WTC11 (cell line): ENCODE measurements around the gene DIPK2A. TPM values are rescaled to one million over a fixed set of nuclear protein-coding genes. Genes with fewer than 3 reads are reported as not detected.

ENCODE experiments used
- ATAC-seq: fragments of 200-7000 bp; cut with Tn5 transposase; 2 replicates; pipeline ENCODE4 v1.10.0; 2021; ENCODE audit warnings: mild to moderate bottlenecking, moderate library complexity
- CTCF ChIA-PET: fragments of 300-600 bp; sonication (Branson Sonifier 250); formaldehyde crosslinking; loops from one replicate; lab custom pipeline; 2021; ENCODE audit warnings: antibody characterized with exemption; lab: Charles Lee
- POLR2A ChIA-PET: fragments of 350-600 bp; sonication (Branson Sonifier 250); formaldehyde crosslinking; loops from one replicate; lab custom pipeline; 2021; ENCODE audit warnings: antibody characterized with exemption; lab: Charles Lee
- DNase-seq: peaks from one replicate; pipeline ENCODE4 v3.0.0; 2021; ENCODE audit warnings: low spot score
- H3K27ac Mint-ChIP-seq: 2 replicates; pipeline ENCODE4 v1.8.0; 2021; ENCODE audit warnings: mixed read lengths
- H3K27me3 Mint-ChIP-seq: 2 replicates; pipeline ENCODE4 v1.8.0; 2021; ENCODE audit warnings: low read depth, mild to moderate bottlenecking, moderate library complexity, mixed read lengths
- H3K36me3 Mint-ChIP-seq: 2 replicates; pipeline ENCODE4 v1.8.0; 2021; ENCODE audit warnings: mixed read lengths
- H3K4me1 Mint-ChIP-seq: 2 replicates; pipeline ENCODE4 v1.8.0; 2022; ENCODE audit warnings: mixed read lengths
- H3K4me3 Mint-ChIP-seq: 2 replicates; pipeline ENCODE4 v1.8.0; 2021; ENCODE audit warnings: mild to moderate bottlenecking, moderate library complexity, mixed read lengths
- H3K9me3 Mint-ChIP-seq: 2 replicates; pipeline ENCODE4 v1.8.0; 2021; ENCODE audit warnings: mixed read lengths
- ATF1 ChIP-seq: sonication (generic); formaldehyde crosslinking; IDR thresholded peaks from 2 replicates; pipeline ENCODE4 v1.8.1; 2023; ENCODE audit warnings: mild to moderate bottlenecking, moderate library complexity, missing genetic modification reagents
- CBFB ChIP-seq: sonication (generic); formaldehyde crosslinking; IDR thresholded peaks from 2 replicates; pipeline ENCODE4 v1.8.1; 2022; ENCODE audit warnings: mild to moderate bottlenecking, low read depth, missing genetic modification reagents
- CREB1 ChIP-seq: sonication (generic); formaldehyde crosslinking; IDR thresholded peaks from 2 replicates; pipeline ENCODE4 v1.8.0; 2023; ENCODE audit warnings: mild to moderate bottlenecking, missing genetic modification reagents
- FOXK1 ChIP-seq: sonication (generic); formaldehyde crosslinking; IDR thresholded peaks from 2 replicates; pipeline ENCODE4 v1.8.0; 2022; ENCODE audit warnings: mild to moderate bottlenecking, moderate library complexity, missing genetic modification reagents
- GABPB1 ChIP-seq: sonication (generic); formaldehyde crosslinking; IDR thresholded peaks from 2 replicates; pipeline ENCODE4 v1.8.1; 2023; ENCODE audit warnings: mild to moderate bottlenecking, missing genetic modification reagents
- GRHL2 ChIP-seq: fragments of 250-450 bp; sonication (Bioruptor Pico); IDR thresholded peaks from 2 replicates; pipeline ENCODE4 v1.8.0; 2022; ENCODE audit warnings: mild to moderate bottlenecking, moderate library complexity; ENCODE audit not compliant: insufficient replicate concordance, severe bottlenecking
- NR1H2 ChIP-seq: sonication (generic); formaldehyde crosslinking; IDR thresholded peaks from 2 replicates; pipeline ENCODE4 v1.9.0; 2021; ENCODE audit warnings: mild to moderate bottlenecking, moderate library complexity, missing genetic modification reagents
- NR2C2 ChIP-seq: sonication (generic); formaldehyde crosslinking; IDR thresholded peaks from 2 replicates; pipeline ENCODE4 v1.8.0; 2022; ENCODE audit warnings: mild to moderate bottlenecking, missing genetic modification reagents
- PRRX2 ChIP-seq: fragments of 250-450 bp; sonication (Bioruptor Pico); IDR thresholded peaks from 2 replicates; pipeline ENCODE4 v1.8.0; 2021; ENCODE audit warnings: mild to moderate bottlenecking
- SMAD4 ChIP-seq: sonication (generic); formaldehyde crosslinking; IDR thresholded peaks from 2 replicates; pipeline ENCODE4 v1.8.0; 2022; ENCODE audit warnings: mild to moderate bottlenecking, missing genetic modification reagents
- ZNF219 ChIP-seq: sonication (generic); formaldehyde crosslinking; IDR thresholded peaks from 2 replicates; pipeline ENCODE4 v1.8.0; 2023; ENCODE audit warnings: missing genetic modification reagents, mild to moderate bottlenecking, borderline replicate concordance
- ZSCAN18 ChIP-seq: fragments of 250-450 bp; sonication (Bioruptor Pico); IDR thresholded peaks from 2 replicates; pipeline ENCODE4 v2.1.2; 2022; ENCODE audit warnings: mild to moderate bottlenecking, moderate library complexity
- total RNA-seq: library from RNA; stranded (reverse); gene quantifications from 3 replicates; pipeline ENCODE4 v1.2.3, GENCODE V29; 2021
- TF ChIP-seq, protein P1 (sequence below): sonication (generic); formaldehyde crosslinking; IDR thresholded peaks from 2 replicates; pipeline ENCODE4 v1.8.1; 2022; ENCODE audit warnings: missing genetic modification reagents, borderline replicate concordance
- TF ChIP-seq, protein P2 (sequence below): fragments of 250-450 bp; sonication (Bioruptor Pico); IDR thresholded peaks from 2 replicates; pipeline ENCODE4 v1.8.0; 2021; ENCODE audit warnings: mild to moderate bottlenecking
- TF ChIP-seq, protein P3 (sequence below): fragments of 200-600 bp; IDR thresholded peaks from 2 replicates; pipeline ENCODE4 v1.8.0; 2022; ENCODE audit warnings: antibody characterized with exemption
- TF ChIP-seq, protein P4 (sequence below): sonication (generic); formaldehyde crosslinking; conservative IDR thresholded peaks from 2 replicates; pipeline ENCODE4 v1.8.1; 2023; ENCODE audit warnings: mild to moderate bottlenecking, low read depth, missing genetic modification reagents, moderate library complexity
- TF ChIP-seq, protein P5 (sequence below): sonication (generic); formaldehyde crosslinking; IDR thresholded peaks from 2 replicates; pipeline ENCODE4 v1.8.1; 2023; ENCODE audit warnings: mild to moderate bottlenecking, missing genetic modification reagents, moderate library complexity

Gene DIPK2A
- total RNA-seq, 1 experiment from 2014 or later: 35.1 TPM

GRCh38 chr3:143950810-143951209, 20.8 kb upstream of the DIPK2A start (continued):
- TF ChIP-seq, protein P1, sequence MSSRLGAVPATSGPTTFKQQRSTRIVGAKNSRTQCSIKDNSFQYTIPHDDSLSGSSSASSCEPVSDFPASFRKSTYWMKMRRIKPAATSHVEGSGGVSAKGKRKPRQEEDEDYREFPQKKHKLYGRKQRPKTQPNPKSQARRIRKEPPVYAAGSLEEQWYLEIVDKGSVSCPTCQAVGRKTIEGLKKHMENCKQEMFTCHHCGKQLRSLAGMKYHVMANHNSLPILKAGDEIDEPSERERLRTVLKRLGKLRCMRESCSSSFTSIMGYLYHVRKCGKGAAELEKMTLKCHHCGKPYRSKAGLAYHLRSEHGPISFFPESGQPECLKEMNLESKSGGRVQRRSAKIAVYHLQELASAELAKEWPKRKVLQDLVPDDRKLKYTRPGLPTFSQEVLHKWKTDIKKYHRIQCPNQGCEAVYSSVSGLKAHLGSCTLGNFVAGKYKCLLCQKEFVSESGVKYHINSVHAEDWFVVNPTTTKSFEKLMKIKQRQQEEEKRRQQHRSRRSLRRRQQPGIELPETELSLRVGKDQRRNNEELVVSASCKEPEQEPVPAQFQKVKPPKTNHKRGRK (CRISPR knock-in tag): no peak
- TF ChIP-seq SMAD4 (CRISPR knock-in tag) (no peak), ZSCAN18 (no peak)
- TF ChIP-seq, all 79 proteins: peak for 0

DNA sequence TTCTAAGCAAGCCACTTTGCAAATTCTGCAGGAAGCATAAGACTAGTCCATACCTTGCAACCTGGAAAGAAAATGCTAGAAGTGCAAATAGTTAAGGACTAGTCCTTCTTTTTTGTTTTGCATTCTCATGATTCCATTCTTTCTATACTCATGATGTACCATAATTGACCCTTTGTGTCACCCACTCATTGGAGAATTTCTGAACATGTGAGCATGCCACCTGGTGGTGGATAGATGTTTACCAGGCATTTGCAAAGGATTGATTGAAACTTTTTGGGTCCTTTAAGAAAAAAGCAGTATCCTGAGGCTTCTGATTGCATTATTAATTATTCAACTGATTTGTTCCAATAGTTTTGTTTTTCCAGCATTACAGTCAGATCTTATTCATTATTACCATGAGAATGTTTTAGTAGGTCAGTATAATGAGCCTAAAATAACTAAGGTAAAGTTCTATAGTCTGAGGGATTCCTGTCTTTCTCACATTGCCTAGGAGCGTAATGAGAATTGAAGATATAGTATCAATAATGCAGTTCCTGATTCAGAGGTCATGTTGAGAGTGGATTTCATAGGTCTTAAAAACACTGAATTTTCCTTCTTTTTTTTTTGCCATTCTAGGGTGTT, 20.2 kb upstream of the DIPK2A start:
- TF ChIP-seq NR2C2 (CRISPR knock-in tag) (no peak), ATF1 (CRISPR knock-in tag) (no peak), PRRX2 (CRISPR knock-in tag) (no peak), FOXK1 (CRISPR knock-in tag) (no peak), ZNF219 (CRISPR knock-in tag) (no peak)
- TF ChIP-seq, protein P2, sequence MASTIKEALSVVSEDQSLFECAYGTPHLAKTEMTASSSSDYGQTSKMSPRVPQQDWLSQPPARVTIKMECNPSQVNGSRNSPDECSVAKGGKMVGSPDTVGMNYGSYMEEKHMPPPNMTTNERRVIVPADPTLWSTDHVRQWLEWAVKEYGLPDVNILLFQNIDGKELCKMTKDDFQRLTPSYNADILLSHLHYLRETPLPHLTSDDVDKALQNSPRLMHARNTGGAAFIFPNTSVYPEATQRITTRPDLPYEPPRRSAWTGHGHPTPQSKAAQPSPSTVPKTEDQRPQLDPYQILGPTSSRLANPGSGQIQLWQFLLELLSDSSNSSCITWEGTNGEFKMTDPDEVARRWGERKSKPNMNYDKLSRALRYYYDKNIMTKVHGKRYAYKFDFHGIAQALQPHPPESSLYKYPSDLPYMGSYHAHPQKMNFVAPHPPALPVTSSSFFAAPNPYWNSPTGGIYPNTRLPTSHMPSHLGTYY (CRISPR knock-in tag): no peak
- TF ChIP-seq, protein P3, sequence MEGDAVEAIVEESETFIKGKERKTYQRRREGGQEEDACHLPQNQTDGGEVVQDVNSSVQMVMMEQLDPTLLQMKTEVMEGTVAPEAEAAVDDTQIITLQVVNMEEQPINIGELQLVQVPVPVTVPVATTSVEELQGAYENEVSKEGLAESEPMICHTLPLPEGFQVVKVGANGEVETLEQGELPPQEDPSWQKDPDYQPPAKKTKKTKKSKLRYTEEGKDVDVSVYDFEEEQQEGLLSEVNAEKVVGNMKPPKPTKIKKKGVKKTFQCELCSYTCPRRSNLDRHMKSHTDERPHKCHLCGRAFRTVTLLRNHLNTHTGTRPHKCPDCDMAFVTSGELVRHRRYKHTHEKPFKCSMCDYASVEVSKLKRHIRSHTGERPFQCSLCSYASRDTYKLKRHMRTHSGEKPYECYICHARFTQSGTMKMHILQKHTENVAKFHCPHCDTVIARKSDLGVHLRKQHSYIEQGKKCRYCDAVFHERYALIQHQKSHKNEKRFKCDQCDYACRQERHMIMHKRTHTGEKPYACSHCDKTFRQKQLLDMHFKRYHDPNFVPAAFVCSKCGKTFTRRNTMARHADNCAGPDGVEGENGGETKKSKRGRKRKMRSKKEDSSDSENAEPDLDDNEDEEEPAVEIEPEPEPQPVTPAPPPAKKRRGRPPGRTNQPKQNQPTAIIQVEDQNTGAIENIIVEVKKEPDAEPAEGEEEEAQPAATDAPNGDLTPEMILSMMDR: peak; percentile 43; the same call in 1 of the 2 replicates
- ATAC-seq: no peak; the same call in 1 of the 2 replicates
- Mint-ChIP-seq H3K4me3 (no peak overlapping the region), H3K36me3 (no peaks in the 10 kb centered on the region), H3K27ac (no peak overlapping the region), H3K27me3 (no peaks in the 10 kb centered on the region), H3K4me1 (no peaks in the 10 kb centered on the region), H3K9me3 (0 out of 2 replicates have a peak, but pooled peaks cover 7% of the 10 kb centered on the region)
- CTCF ChIA-PET: no interaction called here
- DNase-seq: peak; percentile 29
- POLR2A ChIA-PET: no interaction called here

- Mint-ChIP-seq H3K9me3 (0 out of 2 replicates have a peak, but pooled peaks cover 7% of the 10 kb centered on the region), H3K4me1 (no peaks in the 10 kb centered on the region), H3K36me3 (no peaks in the 10 kb centered on the region), H3K27me3 (no peaks in the 10 kb centered on the region), H3K4me3 (no peak overlapping the region), H3K27ac (no peak overlapping the region)
- ATAC-seq (peak; percentile 30; the same call in 1 of the 2 replicates), DNase-seq (no peak)
- ChIA-PET CTCF (interaction anchor here (1.8 kb wide), 1 partner anchor 19 kb away, joined by 7 read pairs; the partner anchor contains the start of gene DIPK2A), POLR2A (interaction anchor here (0.6 to 1.0 kb wide), 2 partner anchors 19 to 20 kb away, joined by 3 to 5 read pairs; partner anchors contain the start of gene DIPK2A)
- TF ChIP-seq CBFB (CRISPR knock-in tag) (no peak), GRHL2 (CRISPR knock-in tag) (no peak), NR2C2 (CRISPR knock-in tag) (no peak), NR1H2 (CRISPR knock-in tag) (no peak), ZSCAN18 (no peak), CREB1 (no peak), GABPB1 (CRISPR knock-in tag) (no peak)
- TF ChIP-seq, protein P4, sequence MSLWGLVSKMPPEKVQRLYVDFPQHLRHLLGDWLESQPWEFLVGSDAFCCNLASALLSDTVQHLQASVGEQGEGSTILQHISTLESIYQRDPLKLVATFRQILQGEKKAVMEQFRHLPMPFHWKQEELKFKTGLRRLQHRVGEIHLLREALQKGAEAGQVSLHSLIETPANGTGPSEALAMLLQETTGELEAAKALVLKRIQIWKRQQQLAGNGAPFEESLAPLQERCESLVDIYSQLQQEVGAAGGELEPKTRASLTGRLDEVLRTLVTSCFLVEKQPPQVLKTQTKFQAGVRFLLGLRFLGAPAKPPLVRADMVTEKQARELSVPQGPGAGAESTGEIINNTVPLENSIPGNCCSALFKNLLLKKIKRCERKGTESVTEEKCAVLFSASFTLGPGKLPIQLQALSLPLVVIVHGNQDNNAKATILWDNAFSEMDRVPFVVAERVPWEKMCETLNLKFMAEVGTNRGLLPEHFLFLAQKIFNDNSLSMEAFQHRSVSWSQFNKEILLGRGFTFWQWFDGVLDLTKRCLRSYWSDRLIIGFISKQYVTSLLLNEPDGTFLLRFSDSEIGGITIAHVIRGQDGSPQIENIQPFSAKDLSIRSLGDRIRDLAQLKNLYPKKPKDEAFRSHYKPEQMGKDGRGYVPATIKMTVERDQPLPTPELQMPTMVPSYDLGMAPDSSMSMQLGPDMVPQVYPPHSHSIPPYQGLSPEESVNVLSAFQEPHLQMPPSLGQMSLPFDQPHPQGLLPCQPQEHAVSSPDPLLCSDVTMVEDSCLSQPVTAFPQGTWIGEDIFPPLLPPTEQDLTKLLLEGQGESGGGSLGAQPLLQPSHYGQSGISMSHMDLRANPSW (CRISPR knock-in tag): no peak
- TF ChIP-seq, protein P5, sequence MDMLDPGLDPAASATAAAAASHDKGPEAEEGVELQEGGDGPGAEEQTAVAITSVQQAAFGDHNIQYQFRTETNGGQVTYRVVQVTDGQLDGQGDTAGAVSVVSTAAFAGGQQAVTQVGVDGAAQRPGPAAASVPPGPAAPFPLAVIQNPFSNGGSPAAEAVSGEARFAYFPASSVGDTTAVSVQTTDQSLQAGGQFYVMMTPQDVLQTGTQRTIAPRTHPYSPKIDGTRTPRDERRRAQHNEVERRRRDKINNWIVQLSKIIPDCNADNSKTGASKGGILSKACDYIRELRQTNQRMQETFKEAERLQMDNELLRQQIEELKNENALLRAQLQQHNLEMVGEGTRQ (CRISPR knock-in tag): no peak
Observed at GRCh38 chr3:143952569-143953072, 19.0 kb upstream of the DIPK2A start.
